ENCODE measurements around the gene GAMT.
A peak's percentile ranks its signal among the peaks of the same experiment; 100 is the strongest.
"Not testable (repeated sequence)": the region's sequence is repeated elsewhere in the genome, so short reads cannot be mapped to it uniquely, and the experiment has no call there.

Gene GAMT

DNA sequence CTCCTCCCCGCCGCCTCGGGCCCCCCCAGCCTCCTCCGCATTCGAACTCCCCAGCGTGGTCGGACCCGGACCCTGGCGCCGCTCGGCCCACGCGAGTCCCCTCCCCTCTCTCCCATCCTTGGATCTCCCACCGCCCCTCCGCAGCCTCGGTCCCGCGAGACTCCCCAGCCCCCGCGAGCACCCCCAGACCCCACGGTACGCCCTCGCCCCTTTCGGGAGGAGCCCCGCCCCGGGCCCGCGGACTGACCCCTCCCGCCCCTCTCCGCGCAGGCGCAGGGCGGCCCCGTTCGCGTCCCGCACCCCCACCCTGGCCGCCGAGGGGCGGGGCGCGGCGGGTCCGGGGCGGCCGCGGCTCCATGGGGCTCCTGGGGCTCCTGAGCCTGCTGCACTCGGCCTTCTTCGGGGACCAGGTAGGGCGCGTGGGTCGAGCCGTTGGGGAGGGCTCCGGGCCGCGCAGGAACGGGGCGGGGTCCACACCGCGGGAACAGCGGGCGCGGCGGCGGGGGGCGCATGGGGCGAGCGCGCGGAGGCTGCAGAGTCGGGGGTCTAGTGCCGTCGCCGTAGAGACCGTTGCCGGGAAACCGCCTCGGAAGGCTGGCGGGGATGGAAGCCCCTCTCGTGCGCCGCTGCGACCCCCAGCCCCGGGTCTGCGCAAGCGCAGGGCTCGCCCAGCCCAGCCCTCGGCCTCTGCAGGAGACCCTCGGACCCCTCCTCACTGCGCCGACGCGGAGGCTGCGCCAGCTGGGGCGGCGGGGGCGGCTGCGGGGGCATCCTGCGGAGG lies 44.8 kb upstream of the GAMT start:
- no peak overlapping the region for H3K4me3 ChIP-seq (ENCODE audit: low read depth, low read length)
- no peak for DNase-seq (ENCODE audit: low read depth)
- TF ChIP-seq, protein P1, sequence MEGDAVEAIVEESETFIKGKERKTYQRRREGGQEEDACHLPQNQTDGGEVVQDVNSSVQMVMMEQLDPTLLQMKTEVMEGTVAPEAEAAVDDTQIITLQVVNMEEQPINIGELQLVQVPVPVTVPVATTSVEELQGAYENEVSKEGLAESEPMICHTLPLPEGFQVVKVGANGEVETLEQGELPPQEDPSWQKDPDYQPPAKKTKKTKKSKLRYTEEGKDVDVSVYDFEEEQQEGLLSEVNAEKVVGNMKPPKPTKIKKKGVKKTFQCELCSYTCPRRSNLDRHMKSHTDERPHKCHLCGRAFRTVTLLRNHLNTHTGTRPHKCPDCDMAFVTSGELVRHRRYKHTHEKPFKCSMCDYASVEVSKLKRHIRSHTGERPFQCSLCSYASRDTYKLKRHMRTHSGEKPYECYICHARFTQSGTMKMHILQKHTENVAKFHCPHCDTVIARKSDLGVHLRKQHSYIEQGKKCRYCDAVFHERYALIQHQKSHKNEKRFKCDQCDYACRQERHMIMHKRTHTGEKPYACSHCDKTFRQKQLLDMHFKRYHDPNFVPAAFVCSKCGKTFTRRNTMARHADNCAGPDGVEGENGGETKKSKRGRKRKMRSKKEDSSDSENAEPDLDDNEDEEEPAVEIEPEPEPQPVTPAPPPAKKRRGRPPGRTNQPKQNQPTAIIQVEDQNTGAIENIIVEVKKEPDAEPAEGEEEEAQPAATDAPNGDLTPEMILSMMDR (IDR thresholded peaks at IDR 0.05; ENCODE audit: low read depth, low read length), result no peak
- TF ChIP-seq POLR2A (IDR thresholded peaks at IDR 0.05; ENCODE audit: extremely low read depth, insufficient read length) (no peak), MYC (IDR thresholded peaks at IDR 0.05; ENCODE audit: low read depth, low read length) (no peak)
- TF ChIP-seq, protein P2, sequence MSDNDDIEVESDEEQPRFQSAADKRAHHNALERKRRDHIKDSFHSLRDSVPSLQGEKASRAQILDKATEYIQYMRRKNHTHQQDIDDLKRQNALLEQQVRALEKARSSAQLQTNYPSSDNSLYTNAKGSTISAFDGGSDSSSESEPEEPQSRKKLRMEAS (IDR thresholded peaks at IDR 0.05; ENCODE audit: low read depth, low read length), result no peak

DNA sequence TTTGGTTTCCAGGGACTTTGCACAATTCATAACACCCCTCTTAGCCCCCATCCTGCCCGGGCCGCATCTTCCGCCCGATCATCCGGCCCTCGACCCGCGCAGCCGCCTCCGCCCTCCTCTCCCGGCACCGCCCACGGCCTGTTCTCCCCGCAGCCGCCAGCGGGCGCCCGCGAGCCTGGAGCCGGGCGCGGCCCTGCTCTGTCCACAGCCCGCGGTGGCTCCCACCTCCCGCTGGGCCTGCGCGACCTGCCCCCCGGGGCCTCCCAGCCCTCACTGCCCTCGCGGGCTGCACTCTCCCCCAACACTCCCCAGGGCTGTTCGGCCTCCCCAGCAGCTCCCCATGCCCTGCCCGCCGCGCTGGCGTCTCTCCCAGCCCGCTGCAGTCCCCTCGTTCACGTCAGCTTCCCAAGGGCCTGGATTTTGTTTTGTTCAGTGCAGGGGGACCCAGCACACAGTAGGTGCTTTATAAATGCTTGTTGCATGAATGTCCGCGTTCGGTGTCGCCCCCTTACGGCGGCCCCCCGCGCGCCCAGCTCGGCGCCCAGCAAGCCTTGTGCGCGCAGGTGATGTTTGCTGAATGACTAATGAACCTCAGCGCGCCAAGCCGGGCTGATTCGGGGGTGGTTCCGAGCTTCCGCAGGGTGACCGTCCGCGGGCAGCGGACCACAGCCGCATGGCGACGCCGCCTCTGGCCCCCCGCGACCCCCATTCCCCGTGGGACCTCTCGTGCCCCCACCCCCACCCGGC lies 44.0 kb upstream of the GAMT start:
- no peak overlapping the region for H3K4me3 ChIP-seq (ENCODE audit: low read depth, low read length)
- TF ChIP-seq, protein P1 (IDR thresholded peaks at IDR 0.05; ENCODE audit: low read depth, low read length), result peak; percentile 44
- no peak for TF ChIP-seq MYC (IDR thresholded peaks at IDR 0.05; ENCODE audit: low read depth, low read length)
- peak; percentile 65 for DNase-seq (ENCODE audit: low read depth)

DNA sequence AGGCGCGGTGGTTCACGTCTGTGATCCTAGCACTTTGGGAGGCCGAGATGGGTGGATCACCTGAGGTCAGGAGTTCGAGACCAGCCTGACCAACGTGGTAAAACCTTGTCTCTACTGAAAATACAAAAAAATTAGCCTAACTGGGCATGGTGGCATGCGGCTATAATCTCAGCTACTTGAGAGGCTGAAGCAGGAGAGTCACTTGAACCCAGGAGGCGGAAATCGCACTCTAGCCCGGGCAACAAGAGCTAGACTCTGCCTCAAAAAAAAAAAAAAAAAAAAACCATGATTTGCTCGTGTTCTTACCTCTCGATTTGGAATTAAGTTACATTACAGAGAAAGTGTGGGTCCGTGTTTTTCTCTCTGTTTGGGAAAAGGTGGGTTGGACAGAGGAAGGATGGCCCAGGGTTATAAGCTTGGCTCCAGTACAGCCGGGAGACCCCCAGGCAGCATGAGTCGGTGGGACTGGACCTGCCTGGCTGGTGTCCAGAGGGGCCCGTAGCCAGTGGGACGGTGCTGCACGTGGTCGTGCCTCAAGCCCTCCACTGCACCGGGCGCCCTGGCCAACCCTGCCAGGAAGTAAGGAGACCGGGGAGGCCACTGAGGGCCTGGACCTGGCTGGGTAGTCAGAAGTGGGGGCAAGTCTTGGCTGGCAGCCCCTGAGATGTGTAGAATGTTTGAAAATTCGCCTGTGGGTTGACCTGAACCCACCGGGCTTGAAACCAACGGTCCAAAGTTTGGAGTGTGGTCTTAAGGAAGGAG lies 40.5 kb upstream of the GAMT start:
- TF ChIP-seq, protein P1 (IDR thresholded peaks at IDR 0.05; ENCODE audit: low read depth, low read length), result no peak
- TF ChIP-seq, protein P2 (IDR thresholded peaks at IDR 0.05; ENCODE audit: low read depth, low read length), result no peak
- TF ChIP-seq POLR2A (IDR thresholded peaks at IDR 0.05; ENCODE audit: extremely low read depth, insufficient read length) (no peak), MYC (IDR thresholded peaks at IDR 0.05; ENCODE audit: low read depth, low read length) (no peak)
- DNase-seq (ENCODE audit: low read depth), result no peak
- no peak overlapping the region for H3K4me3 ChIP-seq (ENCODE audit: low read depth, low read length)

DNA sequence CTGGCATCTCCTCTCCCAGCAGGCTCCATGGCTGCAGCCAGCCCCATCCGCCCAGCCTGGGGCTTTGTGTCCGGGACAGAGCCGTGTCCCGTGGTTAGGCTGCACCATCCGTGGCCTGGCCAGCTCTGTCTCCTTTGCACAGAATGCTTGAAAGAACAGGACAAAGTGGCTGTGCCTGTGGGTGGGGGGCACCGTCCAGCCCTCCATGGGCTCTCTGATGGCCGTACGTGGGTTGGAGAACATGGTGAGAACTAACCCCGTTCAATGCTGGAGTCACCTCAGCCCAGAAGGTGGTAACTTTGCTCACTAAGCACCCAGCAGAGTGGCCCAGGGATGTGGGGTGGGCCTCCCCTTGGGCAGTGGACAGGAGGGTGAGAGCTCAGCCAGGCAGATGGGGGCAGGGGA lies 39.7 kb upstream of the GAMT start:
- no peak overlapping the region for H3K4me3 ChIP-seq (ENCODE audit: low read depth, low read length)
- no peak for TF ChIP-seq POLR2A (IDR thresholded peaks at IDR 0.05; ENCODE audit: extremely low read depth, insufficient read length)
- TF ChIP-seq, protein P1 (IDR thresholded peaks at IDR 0.05; ENCODE audit: low read depth, low read length), result no peak
- TF ChIP-seq MYC (IDR thresholded peaks at IDR 0.05; ENCODE audit: low read depth, low read length), result no peak
- TF ChIP-seq, protein P2 (IDR thresholded peaks at IDR 0.05; ENCODE audit: low read depth, low read length), result no peak
- no peak for DNase-seq (ENCODE audit: low read depth)

DNA sequence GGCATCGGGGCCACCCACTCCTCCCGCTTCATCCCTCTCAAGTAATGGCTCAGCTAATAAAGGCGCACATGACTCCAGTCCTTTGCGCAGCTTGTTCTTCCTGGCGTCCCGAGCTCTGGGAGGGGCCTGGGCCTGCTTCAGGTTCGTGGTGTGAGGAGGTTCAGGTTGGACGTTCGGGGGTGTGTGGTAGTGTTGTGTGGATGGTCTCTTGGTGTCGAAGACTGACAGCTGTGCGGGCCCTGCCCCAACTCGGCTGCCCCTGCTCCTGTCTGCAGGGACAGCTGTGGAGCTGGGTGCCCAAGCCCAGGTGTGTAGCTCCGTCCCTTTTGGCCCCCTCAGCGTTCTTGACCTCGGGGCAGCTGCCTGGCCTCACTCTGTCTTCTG lies 39.1 kb upstream of the GAMT start:
- TF ChIP-seq, protein P2 (IDR thresholded peaks at IDR 0.05; ENCODE audit: low read depth, low read length), result no peak
- TF ChIP-seq POLR2A (IDR thresholded peaks at IDR 0.05; ENCODE audit: extremely low read depth, insufficient read length) (no peak), MYC (IDR thresholded peaks at IDR 0.05; ENCODE audit: low read depth, low read length) (no peak)
- TF ChIP-seq, protein P1 (IDR thresholded peaks at IDR 0.05; ENCODE audit: low read depth, low read length), result no peak
- H3K4me3 ChIP-seq (ENCODE audit: low read depth, low read length), result no peak overlapping the region
- no peak for DNase-seq (ENCODE audit: low read depth)

DNA sequence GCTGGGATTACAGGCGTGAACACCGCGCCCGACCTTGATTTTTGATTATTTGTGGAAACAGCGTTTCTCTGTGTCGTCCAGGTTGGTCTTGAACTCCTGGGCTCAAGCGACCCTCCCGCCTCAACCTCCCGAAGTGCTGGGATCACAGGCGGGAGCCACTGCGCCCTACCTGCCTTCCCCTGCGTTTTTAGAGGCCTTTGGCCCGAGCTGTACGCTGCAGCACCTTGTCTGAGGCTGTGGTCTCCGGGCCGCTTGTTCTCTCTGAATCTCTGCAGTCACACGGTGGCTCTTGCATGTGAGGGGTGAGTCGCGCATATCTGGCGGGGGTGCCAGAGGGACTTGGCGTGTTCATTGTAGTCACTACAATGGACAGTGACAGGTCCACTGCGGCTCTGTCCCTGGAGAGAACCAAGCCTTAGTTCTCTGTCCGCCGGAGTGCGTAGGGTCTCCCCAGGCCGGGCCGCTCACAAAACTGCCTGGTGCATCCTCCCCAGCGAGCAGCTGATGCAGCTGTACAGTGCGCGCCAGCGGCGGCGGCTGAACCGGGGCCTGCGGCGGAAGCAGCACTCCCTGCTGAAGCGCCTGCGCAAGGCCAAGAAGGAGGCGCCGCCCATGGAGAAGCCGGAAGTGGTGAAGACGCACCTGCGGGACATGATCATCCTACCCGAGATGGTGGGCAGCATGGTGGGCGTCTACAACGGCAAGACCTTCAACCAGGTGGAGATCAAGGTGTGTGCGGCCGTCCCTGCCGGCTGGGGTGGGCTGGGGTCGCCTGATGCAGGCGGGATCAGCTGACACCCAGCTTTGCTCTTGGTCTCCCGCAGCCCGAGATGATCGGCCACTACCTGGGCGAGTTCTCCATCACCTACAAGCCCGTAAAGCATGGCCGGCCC lies 38.4 kb upstream of the GAMT start:
- DNase-seq (ENCODE audit: low read depth), result not testable (repeated sequence)
- peak overlapping the region; percentile 83 for H3K4me3 ChIP-seq (ENCODE audit: low read depth, low read length)

All from NB4 (cell line).